CD4-positive, alpha-beta memory T cell (primary cell): ENCODE data around the gene DICER1. TPM values are rescaled to one million over a fixed set of nuclear protein-coding genes. Genes with fewer than 3 reads are reported as not detected.

Experiments used
- microRNA-seq: library from miRNA; unstranded; fragments of <30 nt; microRNA quantifications from one replicate; pipeline ENCODE4 v1.2.0, GENCODE V29; 2021; ENCODE audit warnings: borderline replicate concordance, borderline number of aligned reads, borderline microRNAs expressed, mixed read lengths
- polyA plus RNA-seq, 2 donors: library from polyadenylated mRNA; unstranded; fragments of 300-500 nt; fragmentation: Illumina TruSeq; gene quantifications; one replicate each; pipeline ENCODE4 v1.2.3, GENCODE V29; 2021
- total RNA-seq, 2 experiments: library from RNA; stranded (reverse); gene quantifications; one replicate each; pipeline ENCODE4 v1.2.3, GENCODE V29; 2021

DICER1 gene
- total and polyA plus RNA-seq, 4 experiments from 2014 or later = 8.8 to 62.8 (median 36.8) TPM

Small RNAs within 50 kb of the gene (microRNA-seq; reads per million reads assigned to microRNA genes)
- gene MIR3173 = 3.1 reads per million, percentile 13 among the genes with 10 or more reads in this experiment

Other genes with a start within 250 kb of the DICER1 start
- gene CLMN, start 162.4 kb upstream of the DICER1 start, total RNA-seq = under 1 TPM; 0.22 to 0.70 TPM
- gene CLMN, start 162.4 kb upstream of the DICER1 start, polyA plus RNA-seq = under 1 TPM in 1 of 2 donors, not detected in 1; 0.65 TPM